ENCODE results near the gene SETX. TPM values are rescaled to one million over a fixed set of nuclear protein-coding genes. Genes with fewer than 3 reads are reported as not detected.

Gene SETX
- total RNA-seq, 2 experiments from 2014 or later, result 67.9 to 79.2 TPM

DNA sequence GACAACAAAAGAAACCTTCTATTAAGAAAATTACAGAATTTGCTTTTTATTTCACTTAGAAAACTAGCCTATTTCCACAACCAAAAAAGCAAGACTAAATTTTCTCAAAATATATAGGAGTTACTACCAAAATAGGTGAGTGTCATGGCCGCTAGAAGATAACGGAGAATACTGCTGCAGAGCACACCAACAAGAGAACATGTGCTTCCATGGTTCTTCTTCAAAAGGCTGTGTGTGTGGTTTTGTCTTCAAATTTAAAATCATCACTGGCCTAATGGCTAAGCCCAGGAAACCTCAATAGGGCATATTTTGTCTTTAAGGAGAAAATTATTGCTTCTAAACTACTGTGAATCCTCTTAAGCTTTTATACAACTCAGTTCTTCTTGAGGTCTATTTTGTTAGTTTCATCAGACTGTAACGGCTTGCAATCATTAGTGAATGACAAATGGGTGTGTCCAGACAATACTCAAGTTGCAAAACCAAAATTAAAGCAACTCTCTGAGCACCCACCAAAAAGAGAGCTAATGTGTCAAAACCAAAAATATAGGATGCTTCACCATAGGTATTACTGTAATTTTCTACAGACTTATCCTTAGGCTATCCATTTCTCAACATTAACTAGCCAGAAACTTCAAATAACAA is 3.3 kb downstream of the SETX start:
- Histone ChIP-seq H3K9me2 (ENCODE audit: insufficient read depth, low read length) (no peaks in the 10 kb centered on the region), H4K20me1 (ENCODE audit: insufficient read depth, low read length) (0 out of 2 replicates have a peak, but pooled peaks cover 7% of the 10 kb centered on the region), H3K36me3 (ENCODE audit: insufficient read depth, low read length) (peaks cover 76% of the 10 kb centered on the region), H3K4me2 (ENCODE audit: low read length) (peak overlapping the region; percentile 98), H3K9me3 (ENCODE audit: low read length) (no peaks in the 10 kb centered on the region), H2AFZ (ENCODE audit: low read length) (no peak overlapping the region), H3K4me3 (ENCODE audit: low read depth, low read length, poor library complexity, severe bottlenecking) (peak overlapping the region; percentile 97), H3K27ac (ENCODE audit: low read depth, low read length, poor library complexity, severe bottlenecking) (peak overlapping the region; percentile 77), H3K79me2 (ENCODE audit: insufficient read depth, low read depth, low read length) (peaks cover 65% of the 10 kb centered on the region), H3K4me1 (ENCODE audit: insufficient read depth, low read length, poor library complexity, severe bottlenecking) (peaks cover 58% of the 10 kb centered on the region)
- TSS peak; percentile 39 for BruUV-seq (replicated peaks)
- CTCF ChIA-PET (ENCODE audit: unreplicated experiment), result interaction anchor here (0.5 to 1.1 kb wide), 2 partner anchors 22 to 32 kb away, joined by 3 read pairs; no protein-coding TSS in a partner anchor
- intact Hi-C loops (cut with micrococcal nuclease; ENCODE audit: unreplicated experiment), result loop anchor here (1.0 kb wide), 1 partner anchor 32 kb away; no protein-coding TSS in a partner anchor
- DNase-seq (ENCODE audit: low spot score), result peak; percentile 24
- TF ChIP-seq EZH2phosphoT487 (IDR thresholded peaks at IDR 0.05; ENCODE audit: borderline replicate concordance, low read depth, low read length), result no peak
- TF ChIP-seq, protein P1, sequence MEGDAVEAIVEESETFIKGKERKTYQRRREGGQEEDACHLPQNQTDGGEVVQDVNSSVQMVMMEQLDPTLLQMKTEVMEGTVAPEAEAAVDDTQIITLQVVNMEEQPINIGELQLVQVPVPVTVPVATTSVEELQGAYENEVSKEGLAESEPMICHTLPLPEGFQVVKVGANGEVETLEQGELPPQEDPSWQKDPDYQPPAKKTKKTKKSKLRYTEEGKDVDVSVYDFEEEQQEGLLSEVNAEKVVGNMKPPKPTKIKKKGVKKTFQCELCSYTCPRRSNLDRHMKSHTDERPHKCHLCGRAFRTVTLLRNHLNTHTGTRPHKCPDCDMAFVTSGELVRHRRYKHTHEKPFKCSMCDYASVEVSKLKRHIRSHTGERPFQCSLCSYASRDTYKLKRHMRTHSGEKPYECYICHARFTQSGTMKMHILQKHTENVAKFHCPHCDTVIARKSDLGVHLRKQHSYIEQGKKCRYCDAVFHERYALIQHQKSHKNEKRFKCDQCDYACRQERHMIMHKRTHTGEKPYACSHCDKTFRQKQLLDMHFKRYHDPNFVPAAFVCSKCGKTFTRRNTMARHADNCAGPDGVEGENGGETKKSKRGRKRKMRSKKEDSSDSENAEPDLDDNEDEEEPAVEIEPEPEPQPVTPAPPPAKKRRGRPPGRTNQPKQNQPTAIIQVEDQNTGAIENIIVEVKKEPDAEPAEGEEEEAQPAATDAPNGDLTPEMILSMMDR (conservative IDR thresholded peaks at IDR 0.05; ENCODE audit: low read length), result no peak
- POLR2A ChIA-PET, result interaction anchor here (0.6 to 7.2 kb wide), 7 partner anchors 8 to 738 kb away, joined by 3 to 119 read pairs (median 3); no protein-coding TSS in a partner anchor

DNA sequence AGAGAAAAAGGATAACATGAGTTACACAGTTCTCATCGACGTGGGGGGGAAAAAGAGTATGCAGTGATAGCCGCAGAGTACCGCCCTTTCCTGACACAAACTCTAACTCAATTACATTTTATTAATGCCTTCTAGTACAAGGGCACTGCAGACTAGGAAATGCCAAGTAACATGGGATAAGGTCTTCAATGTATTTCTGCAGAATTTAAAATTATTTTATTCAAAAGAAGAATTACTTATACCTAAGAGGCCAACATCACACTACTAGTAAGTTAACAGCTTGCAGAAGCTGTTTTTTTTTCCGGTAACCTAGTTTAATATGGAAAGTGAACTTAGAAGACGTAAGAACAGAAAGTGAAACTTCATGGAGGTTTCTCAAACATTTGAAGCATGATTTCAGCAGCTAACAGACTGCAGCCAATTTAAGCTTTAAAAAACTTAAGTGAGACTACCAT is 3.9 kb downstream of the SETX start:
- peaks cover 82% of the 10 kb centered on the region for H3K36me3 ChIP-seq (ENCODE audit: insufficient read depth, low read length)
- peak overlapping the region; percentile 97 for H3K4me3 ChIP-seq (ENCODE audit: low read depth, low read length, poor library complexity, severe bottlenecking)
- no peaks in the 10 kb centered on the region for H3K9me3 ChIP-seq (ENCODE audit: low read length)
- intact Hi-C loops (cut with micrococcal nuclease; ENCODE audit: unreplicated experiment), result loop anchor here (1.0 kb wide), 1 partner anchor 32 kb away; no protein-coding TSS in a partner anchor
- no TSS peak for BruUV-seq (replicated peaks)
- H3K4me2 ChIP-seq (ENCODE audit: low read length), result peak overlapping the region; percentile 98
- H3K27ac ChIP-seq (ENCODE audit: low read depth, low read length, poor library complexity, severe bottlenecking), result peak overlapping the region; percentile 77
- H3K9me2 ChIP-seq (ENCODE audit: insufficient read depth, low read length), result no peaks in the 10 kb centered on the region
- ChIA-PET CTCF (ENCODE audit: unreplicated experiment) (interaction anchor here (0.5 to 1.1 kb wide), 3 partner anchors 22 to 53 kb away, joined by 3 read pairs; no protein-coding TSS in a partner anchor), POLR2A (interaction anchor here (0.6 to 7.2 kb wide), 7 partner anchors 8 to 738 kb away, joined by 3 to 119 read pairs (median 3); no protein-coding TSS in a partner anchor)
- DNase-seq (ENCODE audit: low spot score), result peak; percentile 70
- H4K20me1 ChIP-seq (ENCODE audit: insufficient read depth, low read length), result 0 out of 2 replicates have a peak, but pooled peaks cover 8% of the 10 kb centered on the region
- peaks cover 65% of the 10 kb centered on the region for H3K79me2 ChIP-seq (ENCODE audit: insufficient read depth, low read depth, low read length)
- H2AFZ ChIP-seq (ENCODE audit: low read length), result no peak overlapping the region
- peaks cover 58% of the 10 kb centered on the region for H3K4me1 ChIP-seq (ENCODE audit: insufficient read depth, low read length, poor library complexity, severe bottlenecking)
- TF ChIP-seq, protein P1 (conservative IDR thresholded peaks at IDR 0.05; ENCODE audit: low read length), result no peak
- no peak for TF ChIP-seq EZH2phosphoT487 (IDR thresholded peaks at IDR 0.05; ENCODE audit: borderline replicate concordance, low read depth, low read length)

Measured in OCI-LY7 (cell line).